HepG2 (cell line): ENCODE results near the gene PPP2R2C. TPM values are rescaled to one million over a fixed set of nuclear protein-coding genes. Genes with fewer than 3 reads are reported as not detected.

ENCODE experiments used
- BCL3 ChIP-seq: sonication (generic); formaldehyde crosslinking; IDR thresholded peaks from 2 replicates; pipeline ENCODE4 v1.5.1; 2020; ENCODE audit warnings: mild to moderate bottlenecking, missing genetic modification reagents, moderate library complexity
- ELF1 ChIP-seq: sonication (generic); formaldehyde crosslinking; IDR thresholded peaks from 2 replicates; pipeline ENCODE4 v1.4.0; 2020; ENCODE audit warnings: missing genetic modification reagents
- FOSL2 ChIP-seq: sonication (generic); formaldehyde crosslinking; IDR thresholded peaks from 2 replicates; pipeline ENCODE4 v1.4.0; 2020; ENCODE audit warnings: missing genetic modification reagents
- FOXJ3 ChIP-seq: sonication (generic); formaldehyde crosslinking; IDR thresholded peaks from 2 replicates; pipeline ENCODE4 v1.4.0; 2020; ENCODE audit warnings: missing genetic modification reagents, mild to moderate bottlenecking, borderline replicate concordance
- HNRNPH1 ChIP-seq: fragments of 200-400 bp; formaldehyde crosslinking; optimal IDR thresholded peaks from 2 replicates; pipeline ENCODE3; 2017; ENCODE audit warnings: mild to moderate bottlenecking, low read depth, low read length
- LBX2 ChIP-seq: sonication (generic); formaldehyde crosslinking; IDR thresholded peaks from 2 replicates; pipeline ENCODE4 v1.5.0; 2020; ENCODE audit warnings: missing genetic modification reagents, mild to moderate bottlenecking, borderline replicate concordance
- MLX ChIP-seq: IDR thresholded peaks from 2 replicates; pipeline ENCODE4 v1.6.1; 2016
- NRL ChIP-seq: sonication (generic); formaldehyde crosslinking; IDR thresholded peaks from 2 replicates; pipeline ENCODE4 v1.5.0; 2020; ENCODE audit warnings: missing genetic modification reagents, mild to moderate bottlenecking, moderate library complexity, borderline replicate concordance
- PRDM4 ChIP-seq: sonication (generic); formaldehyde crosslinking; IDR thresholded peaks from 2 replicates; pipeline ENCODE4 v1.9.0; 2021; ENCODE audit warnings: missing genetic modification reagents, borderline replicate concordance
- SIX1 ChIP-seq: sonication (generic); formaldehyde crosslinking; IDR thresholded peaks from 2 replicates; pipeline ENCODE4 v1.4.0; 2020; ENCODE audit warnings: missing genetic modification reagents, borderline replicate concordance
- SMAD9 ChIP-seq: sonication (generic); formaldehyde crosslinking; IDR thresholded peaks from 2 replicates; pipeline ENCODE4 v1.5.1; 2020; ENCODE audit warnings: mild to moderate bottlenecking, missing genetic modification reagents
- SPEN ChIP-seq: sonication (generic); formaldehyde crosslinking; IDR thresholded peaks from 2 replicates; pipeline ENCODE4 v1.5.1; 2020; ENCODE audit warnings: low read depth, mild to moderate bottlenecking, missing genetic modification reagents
- TERF1 ChIP-seq: sonication (generic); formaldehyde crosslinking; IDR thresholded peaks from 2 replicates; pipeline ENCODE4 v1.8.0; 2022; ENCODE audit warnings: mild to moderate bottlenecking, missing genetic modification reagents, moderate library complexity
- ZMAT5 ChIP-seq: sonication (generic); formaldehyde crosslinking; IDR thresholded peaks from 2 replicates; pipeline ENCODE4 v1.5.0; 2020; ENCODE audit warnings: mild to moderate bottlenecking, low read depth, missing genetic modification reagents, borderline replicate concordance
- ZNF20 ChIP-seq: sonication (generic); formaldehyde crosslinking; IDR thresholded peaks from 2 replicates; pipeline ENCODE4 v1.4.0; 2020; ENCODE audit warnings: mild to moderate bottlenecking, moderate library complexity, missing genetic modification reagents
- ZNF672 ChIP-seq: sonication (generic); formaldehyde crosslinking; IDR thresholded peaks from 2 replicates; pipeline ENCODE4 v1.8.1; 2022; ENCODE audit warnings: missing genetic modification reagents
- ZNF687 ChIP-seq: sonication (generic); formaldehyde crosslinking; IDR thresholded peaks from 2 replicates; pipeline ENCODE4 v1.5.1; 2020; ENCODE audit warnings: mild to moderate bottlenecking, missing genetic modification reagents, moderate library complexity
- ZSCAN20 ChIP-seq: sonication (generic); formaldehyde crosslinking; IDR thresholded peaks from 2 replicates; pipeline ENCODE4 v1.4.0; 2020; ENCODE audit warnings: missing genetic modification reagents, mild to moderate bottlenecking, borderline replicate concordance
- polyA plus RNA-seq, 8 experiments: library from polyadenylated mRNA; depleted of rRNA in 3 of 8; stranded (reverse) in 7 of 8; unstranded in 1 of 8; fragments of >200 nt; fragmentation: Illumina TruSeq in 4 of 8; extraction: Trizol in 4 of 8; gene quantifications; 2 replicates each; pipeline versions ENCODE4 v1.2.1 to v1.2.3, GENCODE V29; 2011 to 2016; ENCODE audit warnings: low read depth in 4 of 8, missing spikeins in 1 of 8, mixed read lengths in 1 of 8; ENCODE audit not compliant: insufficient read depth in 1 of 8
- total RNA-seq, 5 experiments: library from RNA; depleted of rRNA; stranded (reverse); fragments of >200 nt; fragmentation: Illumina TruSeq; extraction: Trizol; gene quantifications; 2 replicates each; pipeline ENCODE4 v1.2.3, GENCODE V29; 2016; ENCODE audit warnings: low read depth in 1 of 5

The PPP2R2C gene
- total and polyA plus RNA-seq, 2 of the 13 experiments (the other 11 are each of a cell fraction or from before 2014, with no cell fraction given) = 0.60 to 8.6 TPM

- no peak for TF ChIP-seq ZNF672 (CRISPR knock-in tag)
- TF ChIP-seq SMAD9 (CRISPR knock-in tag) = no peak
- peak; percentile 30; the same call in 1 of the 2 replicates for TF ChIP-seq FOSL2 (CRISPR knock-in tag)
- no peak for TF ChIP-seq MLX (CRISPR knock-in tag)
- TF ChIP-seq NRL (CRISPR knock-in tag) = no peak
- TF ChIP-seq ELF1 (CRISPR knock-in tag) = no peak
- no peak for TF ChIP-seq SIX1 (CRISPR knock-in tag)
- TF ChIP-seq SPEN = peak; percentile 24; the same call in 1 of the 2 replicates
- TF ChIP-seq ZSCAN20 (CRISPR knock-in tag) = no peak
- TF ChIP-seq ZNF687 (CRISPR knock-in tag) = peak; percentile 20; the same call in 1 of the 2 replicates
- TF ChIP-seq ZMAT5 (CRISPR knock-in tag) = no peak
- TF ChIP-seq ZNF20 (CRISPR knock-in tag) = no peak
- no peak for TF ChIP-seq TERF1
- TF ChIP-seq LBX2 (CRISPR knock-in tag) = no peak
- TF ChIP-seq HNRNPH1 = no peak
- no peak for TF ChIP-seq BCL3 (CRISPR knock-in tag)
- no peak for TF ChIP-seq PRDM4 (CRISPR knock-in tag)
- no peak for TF ChIP-seq FOXJ3 (CRISPR knock-in tag)
These were observed 109.5 kb downstream of the PPP2R2C start (continued) for GRCh38 chr4:6362896-6363295.
